ENCODE data around the gene HOXB5. TPM values are rescaled to one million over a fixed set of nuclear protein-coding genes. Genes with fewer than 3 reads are reported as not detected.

HOXB5 gene
- polyA plus RNA-seq, 3 donors: 30.0 to 58.2 (median 39.7) TPM

- no peak for DNase-seq (ENCODE audit: extremely low read depth in 1 of 11, low read depth in 9 of 11, low spot score in 4 of 11)
Observed at GRCh38 chr17:48586355-48587258, 7.0 kb downstream of the HOXB5 start.

- DNase-seq (ENCODE audit: extremely low read depth in 1 of 11, low read depth in 9 of 11, low spot score in 4 of 11): no peak
Observed at GRCh38 chr17:48584223-48584741, 9.3 kb downstream of the HOXB5 start.

GRCh38 chr17:48583708-48584222 is 9.8 kb downstream of the HOXB5 start:
- DNase-seq (ENCODE audit: extremely low read depth in 1 of 11, low read depth in 9 of 11, low spot score in 4 of 11): no peak

- DNase-seq (ENCODE audit: extremely low read depth in 1 of 11, low read depth in 9 of 11, low spot score in 4 of 11): no peak
Observed at GRCh38 chr17:48582750-48583069, 10.9 kb downstream of the HOXB5 start.

- no peak for DNase-seq (ENCODE audit: extremely low read depth in 1 of 11, low read depth in 9 of 11, low spot score in 4 of 11)
Observed at GRCh38 chr17:48579760-48580554, 13.6 kb downstream of the HOXB5 start.

- no peak for DNase-seq (ENCODE audit: extremely low read depth in 1 of 11, low read depth in 9 of 11, low spot score in 4 of 11)
Observed at GRCh38 chr17:48579471-48579759, 14.2 kb downstream of the HOXB5 start.

GRCh38 chr17:48578616-48579470 is 14.7 kb downstream of the HOXB5 start:
- DNase-seq (ENCODE audit: extremely low read depth in 1 of 11, low read depth in 9 of 11, low spot score in 4 of 11): no peak

- peak in 1 of 11 donors; percentile 85 for DNase-seq (ENCODE audit: extremely low read depth in 1 of 11, low read depth in 9 of 11, low spot score in 4 of 11)
Observed at GRCh38 chr17:48577946-48578615, 15.5 kb downstream of the HOXB5 start, which contains the start of gene HOXB4. Gene HOXB4, minus strand, starts transcription at chr17:48578350. Its CDS starts 31 bp downstream, at chr17:48578319.

- DNase-seq (ENCODE audit: extremely low read depth in 1 of 11, low read depth in 9 of 11, low spot score in 4 of 11): peak in 9 of 11 donors; percentile 78 to 96 (median 88)
Observed at GRCh38 chr17:48577330-48577945, 16.1 kb downstream of the HOXB5 start.

- DNase-seq (ENCODE audit: extremely low read depth in 1 of 11, low read depth in 9 of 11, low spot score in 4 of 11): no peak
Observed at GRCh38 chr17:48576479-48577309, 16.9 kb downstream of the HOXB5 start.

GRCh38 chr17:48575673-48576478 is 17.7 kb downstream of the HOXB5 start:
- no peak for DNase-seq (ENCODE audit: extremely low read depth in 1 of 11, low read depth in 9 of 11, low spot score in 4 of 11)

- no peak for DNase-seq (ENCODE audit: extremely low read depth in 1 of 11, low read depth in 9 of 11, low spot score in 4 of 11)
Observed at GRCh38 chr17:48575066-48575582, 18.5 kb downstream of the HOXB5 start.

GRCh38 chr17:48574505-48575065 is 19.0 kb downstream of the HOXB5 start:
- DNase-seq (ENCODE audit: extremely low read depth in 1 of 11, low read depth in 9 of 11, low spot score in 4 of 11): no peak

GRCh38 chr17:48571826-48572417 is 21.7 kb downstream of the HOXB5 start:
- no peak for DNase-seq (ENCODE audit: extremely low read depth in 1 of 11, low read depth in 9 of 11, low spot score in 4 of 11)

- DNase-seq (ENCODE audit: extremely low read depth in 1 of 11, low read depth in 9 of 11, low spot score in 4 of 11): no peak
Observed at GRCh38 chr17:48571024-48571818, 22.4 kb downstream of the HOXB5 start.
